Measurements from ENCODE around the gene NCKAP1. TPM values are rescaled to one million over a fixed set of nuclear protein-coding genes. Genes with fewer than 3 reads are reported as not detected.

Gene NCKAP1
- total RNA-seq, 4 donors from 2014 or later = 33.8 to 96.5 (median 77.4) TPM

DNA sequence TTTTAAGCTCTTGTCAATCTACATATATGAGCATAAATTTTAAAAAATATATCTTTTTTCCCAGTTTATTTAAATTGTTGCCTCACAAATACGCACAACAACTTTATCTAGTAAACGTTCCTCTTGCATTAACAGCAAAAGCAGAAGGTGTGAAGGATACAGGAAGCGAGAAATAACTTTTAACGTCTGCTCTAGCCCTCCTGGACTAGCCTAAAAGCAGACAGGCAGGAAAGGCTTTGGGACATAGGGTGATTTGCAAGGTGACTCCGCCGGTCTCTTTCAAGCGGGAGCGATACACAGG lies 39.9 kb upstream of the NCKAP1 start:
- no peaks in the 10 kb centered on the region for H3K36me3 ChIP-seq
- H3K9me3 ChIP-seq = no peaks in the 10 kb centered on the region
- peak in 2 of 3 donors; percentile 27 to 56 for DNase-seq
- H3K27me3 ChIP-seq = no peaks in the 10 kb centered on the region
- peak overlapping the region; percentile 57 to 82 (median 76) for H3K27ac ChIP-seq
- no peak for TF ChIP-seq POLR2A (IDR thresholded peaks at IDR 0.05)
- TF ChIP-seq, protein P1, sequence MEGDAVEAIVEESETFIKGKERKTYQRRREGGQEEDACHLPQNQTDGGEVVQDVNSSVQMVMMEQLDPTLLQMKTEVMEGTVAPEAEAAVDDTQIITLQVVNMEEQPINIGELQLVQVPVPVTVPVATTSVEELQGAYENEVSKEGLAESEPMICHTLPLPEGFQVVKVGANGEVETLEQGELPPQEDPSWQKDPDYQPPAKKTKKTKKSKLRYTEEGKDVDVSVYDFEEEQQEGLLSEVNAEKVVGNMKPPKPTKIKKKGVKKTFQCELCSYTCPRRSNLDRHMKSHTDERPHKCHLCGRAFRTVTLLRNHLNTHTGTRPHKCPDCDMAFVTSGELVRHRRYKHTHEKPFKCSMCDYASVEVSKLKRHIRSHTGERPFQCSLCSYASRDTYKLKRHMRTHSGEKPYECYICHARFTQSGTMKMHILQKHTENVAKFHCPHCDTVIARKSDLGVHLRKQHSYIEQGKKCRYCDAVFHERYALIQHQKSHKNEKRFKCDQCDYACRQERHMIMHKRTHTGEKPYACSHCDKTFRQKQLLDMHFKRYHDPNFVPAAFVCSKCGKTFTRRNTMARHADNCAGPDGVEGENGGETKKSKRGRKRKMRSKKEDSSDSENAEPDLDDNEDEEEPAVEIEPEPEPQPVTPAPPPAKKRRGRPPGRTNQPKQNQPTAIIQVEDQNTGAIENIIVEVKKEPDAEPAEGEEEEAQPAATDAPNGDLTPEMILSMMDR (IDR thresholded peaks at IDR 0.05) = no peak
- H3K4me3 ChIP-seq = peak overlapping the region; percentile 53 to 72 (median 61)
- peaks cover 0 to 4% (median 0%) of the 10 kb centered on the region in 4 donors for H3K4me1 ChIP-seq

DNA sequence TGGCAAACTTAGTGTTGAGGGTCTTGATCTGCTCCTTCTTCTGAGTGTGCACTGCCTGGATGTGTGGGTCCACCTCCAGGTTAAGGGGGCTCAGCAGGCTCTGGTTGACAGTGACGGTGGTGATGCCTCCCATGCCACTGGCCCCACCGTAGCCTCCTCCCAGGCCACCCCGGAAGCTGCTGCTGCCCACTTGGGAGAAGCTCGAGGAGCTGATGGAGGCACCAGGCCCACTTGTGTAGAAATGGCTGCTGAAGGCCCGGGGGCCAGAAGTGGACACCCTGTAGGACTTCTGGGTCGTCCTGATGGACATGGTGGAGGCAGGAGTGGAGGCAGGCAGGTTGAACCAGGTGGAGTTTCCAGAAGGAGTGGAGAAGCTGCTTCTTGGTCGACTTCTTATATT lies 33.9 kb upstream of the NCKAP1 start:
- Histone ChIP-seq H3K27me3 (no peaks in the 10 kb centered on the region), H3K4me1 (no peaks in the 10 kb centered on the region), H3K27ac (no peak overlapping the region), H3K4me3 (no peak overlapping the region), H3K9me3 (no peaks in the 10 kb centered on the region), H3K36me3 (no peaks in the 10 kb centered on the region)
- TF ChIP-seq, protein P1 (IDR thresholded peaks at IDR 0.05) = no peak
- TF ChIP-seq POLR2A (IDR thresholded peaks at IDR 0.05) = no peak
- DNase-seq = no peak

DNA sequence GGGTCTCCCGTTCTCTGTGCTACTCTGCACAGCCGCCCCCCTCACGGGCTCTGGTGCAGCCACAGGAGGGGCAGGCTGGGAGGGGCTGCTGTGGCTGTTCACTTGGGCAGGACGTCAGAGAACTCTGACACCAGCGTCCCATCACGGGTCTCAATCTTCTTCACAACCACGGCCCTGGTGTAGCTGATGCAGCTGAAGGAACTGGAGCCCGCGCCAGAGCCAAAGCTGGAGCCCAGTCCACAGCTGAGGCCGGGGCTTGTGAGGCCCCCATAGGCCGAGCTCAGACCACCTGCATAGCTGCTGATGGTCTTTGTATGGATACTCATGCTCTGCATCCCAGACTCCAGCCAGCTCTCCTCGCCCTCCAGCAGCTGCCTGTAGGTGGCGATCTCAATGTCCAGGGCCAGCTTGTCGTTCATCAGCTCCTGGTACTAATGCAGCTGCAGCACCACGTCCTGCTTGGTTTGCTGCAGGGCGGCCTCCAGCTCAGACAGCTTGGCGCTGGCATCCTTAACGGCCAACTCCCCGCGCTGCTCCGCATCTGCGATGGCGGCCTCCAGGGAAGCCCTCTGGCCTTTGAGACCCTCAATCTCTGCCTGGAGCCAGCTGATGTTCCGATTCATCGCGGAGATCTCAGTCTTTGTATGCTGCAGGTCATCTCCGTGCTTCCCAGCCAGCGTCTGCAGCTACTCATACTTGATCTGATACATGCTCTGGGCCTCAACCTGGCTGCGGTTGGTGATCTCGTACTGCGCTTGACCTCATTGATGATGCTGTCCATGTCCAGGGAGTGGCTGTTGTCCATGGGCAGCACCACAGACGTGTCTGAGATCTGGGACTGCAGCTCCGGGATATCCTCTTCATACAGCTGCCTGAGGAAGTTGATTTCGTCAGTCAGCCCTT lies 32.9 kb upstream of the NCKAP1 start:
- no peak overlapping the region for H3K4me3 ChIP-seq
- peak in 2 of 3 donors; percentile 61 to 69 for DNase-seq
- H3K9me3 ChIP-seq = no peaks in the 10 kb centered on the region
- no peaks in the 10 kb centered on the region for H3K36me3 ChIP-seq
- H3K4me1 ChIP-seq = no peaks in the 10 kb centered on the region
- TF ChIP-seq, protein P1 (IDR thresholded peaks at IDR 0.05) = peak in 4 of 6 experiments; percentile 27 to 45 (median 36)
- TF ChIP-seq POLR2A (IDR thresholded peaks at IDR 0.05) = no peak
- no peak overlapping the region for H3K27ac ChIP-seq
- no peaks in the 10 kb centered on the region for H3K27me3 ChIP-seq

DNA sequence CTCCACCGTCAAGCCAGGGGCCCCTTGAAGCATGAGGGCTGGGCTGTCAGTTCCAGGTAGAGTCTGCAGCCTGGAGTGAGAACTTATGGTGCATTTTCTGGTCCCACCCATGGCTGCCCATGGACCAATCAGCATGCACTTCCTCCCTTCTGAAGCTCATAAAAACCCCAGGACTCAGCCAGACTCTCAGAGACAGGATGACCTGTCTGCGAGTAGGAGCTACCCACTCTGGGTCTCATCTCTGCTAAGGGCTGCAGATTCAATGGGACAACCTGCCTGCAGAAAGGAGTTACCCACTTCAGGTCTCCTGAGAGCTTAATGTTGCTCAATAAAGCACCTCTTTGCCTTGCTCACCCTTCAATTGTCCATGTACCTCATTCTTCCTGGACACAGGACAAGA lies 30.9 kb upstream of the NCKAP1 start:
- Histone ChIP-seq H3K4me1 (no peaks in the 10 kb centered on the region), H3K27me3 (no peaks in the 10 kb centered on the region), H3K9me3 (no peaks in the 10 kb centered on the region), H3K4me3 (no peak overlapping the region), H3K36me3 (no peaks in the 10 kb centered on the region), H3K27ac (no peak overlapping the region)
- TF ChIP-seq, protein P1 (IDR thresholded peaks at IDR 0.05) = no peak
- no peak for TF ChIP-seq POLR2A (IDR thresholded peaks at IDR 0.05)
- DNase-seq = no peak

DNA sequence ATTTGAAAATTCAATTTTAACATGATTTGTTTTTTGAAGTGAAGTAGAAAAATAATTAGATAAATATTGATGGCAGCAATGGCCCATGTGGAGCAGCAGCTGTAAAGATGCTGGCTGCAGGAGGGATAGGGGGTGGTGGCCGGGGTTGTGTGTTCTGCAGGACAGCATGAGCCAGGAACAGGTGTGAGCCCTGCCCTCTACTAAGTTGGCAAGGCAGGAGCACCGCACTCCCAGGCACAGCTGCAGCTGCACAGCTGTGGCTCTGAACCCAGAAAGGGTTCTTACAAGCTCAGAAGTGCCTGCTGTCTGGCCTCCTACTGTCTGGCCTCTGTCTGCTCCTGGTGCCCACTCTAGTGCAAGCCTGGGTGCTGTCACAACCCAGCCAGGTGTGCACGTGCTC lies 30.3 kb upstream of the NCKAP1 start:
- no peaks in the 10 kb centered on the region for H3K27me3 ChIP-seq
- H3K4me1 ChIP-seq = no peaks in the 10 kb centered on the region
- no peaks in the 10 kb centered on the region for H3K9me3 ChIP-seq
- TF ChIP-seq, protein P1 (IDR thresholded peaks at IDR 0.05) = no peak
- TF ChIP-seq POLR2A (IDR thresholded peaks at IDR 0.05) = no peak
- DNase-seq = no peak
- no peak overlapping the region for H3K4me3 ChIP-seq
- H3K36me3 ChIP-seq = no peaks in the 10 kb centered on the region
- no peak overlapping the region for H3K27ac ChIP-seq

Data from Peyer's patch (tissue), 4 donors.